Measurements from ENCODE around the gene VRTN. TPM values are rescaled to one million over a fixed set of nuclear protein-coding genes. Genes with fewer than 3 reads are reported as not detected.

Gene VRTN
- total and polyA plus RNA-seq, 2 of the 13 experiments (the other 11 are each of a cell fraction or from before 2014, with no cell fraction given), result not detected

DNA sequence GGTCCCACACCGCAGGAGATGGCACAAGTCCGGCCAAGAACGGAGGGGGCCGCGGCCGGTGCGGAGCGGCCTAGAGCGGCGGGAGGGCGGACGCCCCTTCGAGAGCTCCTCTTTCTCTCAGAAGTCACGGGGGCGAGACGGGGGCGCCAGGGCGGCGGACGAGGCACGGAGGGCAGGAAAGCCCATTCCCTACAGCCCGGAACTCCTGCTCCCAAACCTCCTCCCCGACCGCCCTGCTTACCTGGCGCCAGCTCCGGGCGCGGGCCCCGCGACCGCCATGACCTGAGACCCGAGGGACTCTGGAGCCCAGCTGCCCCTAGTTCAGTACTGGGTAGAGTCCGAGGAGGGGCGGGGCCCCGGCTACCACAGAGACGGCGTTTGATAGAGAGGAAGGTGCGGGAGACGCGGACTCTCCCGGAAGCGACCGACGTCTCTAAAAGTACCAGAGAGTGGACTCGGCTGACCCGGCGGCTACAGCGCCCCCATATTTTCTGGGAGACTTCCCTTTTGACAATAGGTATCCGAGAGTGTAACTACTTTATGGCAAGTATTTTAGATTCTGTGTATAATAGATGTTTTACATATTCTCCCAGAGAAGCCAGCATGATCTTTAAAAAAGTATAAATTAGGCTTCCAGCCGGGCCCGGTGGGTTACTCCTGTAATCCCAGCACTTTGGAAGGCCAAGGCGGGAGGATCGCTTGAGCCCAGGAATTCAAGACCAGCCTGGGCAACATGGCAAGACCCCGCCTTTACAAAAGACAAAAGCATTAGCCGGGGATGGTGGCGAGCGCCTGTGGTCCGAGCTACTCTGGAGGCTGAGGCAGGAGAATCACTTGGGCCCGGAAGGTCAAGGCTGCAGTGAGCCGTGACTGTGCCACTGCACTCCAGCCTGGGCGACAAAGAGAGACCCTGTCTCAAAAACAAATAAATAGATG lies 45.4 kb upstream of the VRTN start, which contains the start of gene ABCD4 (continued):
- no peak; the same call in 1 of the 2 replicates for TF ChIP-seq FLYWCH1 (CRISPR knock-in tag; IDR thresholded peaks at IDR 0.05)
- no peak for TF ChIP-seq ZNF570 (CRISPR knock-in tag; IDR thresholded peaks at IDR 0.05; ENCODE audit: borderline replicate concordance)
- no peak for TF ChIP-seq FOSL1 (CRISPR knock-in tag; IDR thresholded peaks at IDR 0.05; ENCODE audit: borderline replicate concordance)
- peak; percentile 50; the same call in 1 of the 2 replicates for TF ChIP-seq MXD4 (CRISPR knock-in tag; IDR thresholded peaks at IDR 0.05)
- no peak for TF ChIP-seq ZNF737 (CRISPR knock-in tag; IDR thresholded peaks at IDR 0.05; ENCODE audit: borderline replicate concordance)
- TF ChIP-seq NRL (CRISPR knock-in tag; IDR thresholded peaks at IDR 0.05; ENCODE audit: borderline replicate concordance), result peak; percentile 69
- peak; percentile 77 for TF ChIP-seq PITX1 (CRISPR knock-in tag; IDR thresholded peaks at IDR 0.05)
- TF ChIP-seq JARID2 (CRISPR knock-in tag; IDR thresholded peaks at IDR 0.05; ENCODE audit: insufficient replicate concordance), result peak; percentile 19
- TF ChIP-seq REL (CRISPR knock-in tag; conservative IDR thresholded peaks at IDR 0.05), result no peak
- TF ChIP-seq ZNF446 (CRISPR knock-in tag; IDR thresholded peaks at IDR 0.05), result peak; percentile 63; the same call in 1 of the 2 replicates
- TF ChIP-seq NFE2L1 (CRISPR knock-in tag; IDR thresholded peaks at IDR 0.05; ENCODE audit: borderline replicate concordance), result no peak
- peak; percentile 18; the same call in 1 of the 2 replicates for TF ChIP-seq ZNF614 (CRISPR knock-in tag; IDR thresholded peaks at IDR 0.05; ENCODE audit: borderline replicate concordance)
- TF ChIP-seq, protein P1, sequence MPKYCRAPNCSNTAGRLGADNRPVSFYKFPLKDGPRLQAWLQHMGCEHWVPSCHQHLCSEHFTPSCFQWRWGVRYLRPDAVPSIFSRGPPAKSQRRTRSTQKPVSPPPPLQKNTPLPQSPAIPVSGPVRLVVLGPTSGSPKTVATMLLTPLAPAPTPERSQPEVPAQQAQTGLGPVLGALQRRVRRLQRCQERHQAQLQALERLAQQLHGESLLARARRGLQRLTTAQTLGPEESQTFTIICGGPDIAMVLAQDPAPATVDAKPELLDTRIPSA (CRISPR knock-in tag; IDR thresholded peaks at IDR 0.05; ENCODE audit: borderline replicate concordance), result no peak
- TF ChIP-seq AHDC1 (CRISPR knock-in tag; IDR thresholded peaks at IDR 0.05; ENCODE audit: borderline replicate concordance), result no peak
- TF ChIP-seq FOXC1 (CRISPR knock-in tag; IDR thresholded peaks at IDR 0.05; ENCODE audit: borderline replicate concordance), result peak; percentile 88; the same call in 1 of the 2 replicates
- no peak for TF ChIP-seq ZNF850 (CRISPR knock-in tag; conservative IDR thresholded peaks at IDR 0.05)
- no peak for TF ChIP-seq ZNF841 (CRISPR knock-in tag; IDR thresholded peaks at IDR 0.05; ENCODE audit: borderline replicate concordance)
- TF ChIP-seq, protein P2, sequence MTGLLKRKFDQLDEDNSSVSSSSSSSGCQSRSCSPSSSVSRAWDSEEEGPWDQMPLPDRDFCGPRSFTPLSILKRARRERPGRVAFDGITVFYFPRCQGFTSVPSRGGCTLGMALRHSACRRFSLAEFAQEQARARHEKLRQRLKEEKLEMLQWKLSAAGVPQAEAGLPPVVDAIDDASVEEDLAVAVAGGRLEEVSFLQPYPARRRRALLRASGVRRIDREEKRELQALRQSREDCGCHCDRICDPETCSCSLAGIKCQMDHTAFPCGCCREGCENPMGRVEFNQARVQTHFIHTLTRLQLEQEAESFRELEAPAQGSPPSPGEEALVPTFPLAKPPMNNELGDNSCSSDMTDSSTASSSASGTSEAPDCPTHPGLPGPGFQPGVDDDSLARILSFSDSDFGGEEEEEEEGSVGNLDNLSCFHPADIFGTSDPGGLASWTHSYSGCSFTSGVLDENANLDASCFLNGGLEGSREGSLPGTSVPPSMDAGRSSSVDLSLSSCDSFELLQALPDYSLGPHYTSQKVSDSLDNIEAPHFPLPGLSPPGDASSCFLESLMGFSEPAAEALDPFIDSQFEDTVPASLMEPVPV (CRISPR knock-in tag; IDR thresholded peaks at IDR 0.05), result 0 out of 2 replicates have a peak, but pooled peaks have one; percentile 32
- peak; percentile 48 for TF ChIP-seq SAFB2 (CRISPR knock-in tag; IDR thresholded peaks at IDR 0.05; ENCODE audit: borderline replicate concordance, low read depth)
- TF ChIP-seq STAG1 (CRISPR knock-in tag; IDR thresholded peaks at IDR 0.05), result no peak

Data from HepG2 (cell line).